Measurements from ENCODE around the gene CLDN22.

DNA sequence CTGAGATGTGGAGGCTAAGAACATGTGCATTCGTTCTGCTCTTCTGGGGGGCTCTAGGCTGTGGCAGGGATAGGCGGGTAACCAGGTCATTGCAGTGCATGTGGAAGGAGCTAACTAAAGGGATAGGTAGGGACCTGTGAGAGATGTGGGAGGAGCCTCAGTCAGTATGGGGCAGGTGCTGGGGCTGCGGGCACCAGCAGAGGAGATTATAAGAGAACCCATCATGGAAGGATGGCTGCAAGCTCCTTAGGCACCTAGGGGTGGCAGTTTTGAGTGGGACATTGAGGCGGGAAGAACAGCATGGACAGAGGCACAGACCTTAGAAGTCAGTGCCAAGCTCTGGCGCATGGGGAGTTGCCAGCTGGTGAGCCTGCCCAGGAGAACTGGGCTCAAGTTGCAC is 7.2 kb downstream of the CLDN22 start:
- TF ChIP-seq, protein P1, sequence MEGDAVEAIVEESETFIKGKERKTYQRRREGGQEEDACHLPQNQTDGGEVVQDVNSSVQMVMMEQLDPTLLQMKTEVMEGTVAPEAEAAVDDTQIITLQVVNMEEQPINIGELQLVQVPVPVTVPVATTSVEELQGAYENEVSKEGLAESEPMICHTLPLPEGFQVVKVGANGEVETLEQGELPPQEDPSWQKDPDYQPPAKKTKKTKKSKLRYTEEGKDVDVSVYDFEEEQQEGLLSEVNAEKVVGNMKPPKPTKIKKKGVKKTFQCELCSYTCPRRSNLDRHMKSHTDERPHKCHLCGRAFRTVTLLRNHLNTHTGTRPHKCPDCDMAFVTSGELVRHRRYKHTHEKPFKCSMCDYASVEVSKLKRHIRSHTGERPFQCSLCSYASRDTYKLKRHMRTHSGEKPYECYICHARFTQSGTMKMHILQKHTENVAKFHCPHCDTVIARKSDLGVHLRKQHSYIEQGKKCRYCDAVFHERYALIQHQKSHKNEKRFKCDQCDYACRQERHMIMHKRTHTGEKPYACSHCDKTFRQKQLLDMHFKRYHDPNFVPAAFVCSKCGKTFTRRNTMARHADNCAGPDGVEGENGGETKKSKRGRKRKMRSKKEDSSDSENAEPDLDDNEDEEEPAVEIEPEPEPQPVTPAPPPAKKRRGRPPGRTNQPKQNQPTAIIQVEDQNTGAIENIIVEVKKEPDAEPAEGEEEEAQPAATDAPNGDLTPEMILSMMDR (IDR thresholded peaks at IDR 0.05), result no peak
- TF ChIP-seq ZFX (IDR thresholded peaks at IDR 0.05; ENCODE audit: borderline replicate concordance), result no peak

Measured in 22Rv1 (cell line).